ENCODE measurements around the gene M6PR. TPM values are rescaled to one million over a fixed set of nuclear protein-coding genes. Genes with fewer than 3 reads are reported as not detected.
"Not testable (repeated sequence)": the region's sequence is repeated elsewhere in the genome, so short reads cannot be mapped to it uniquely, and the experiment has no call there.

Gene M6PR
- total and polyA plus RNA-seq, 7 experiments from 2014 or later, result 123 to 248 (median 177) TPM

DNA sequence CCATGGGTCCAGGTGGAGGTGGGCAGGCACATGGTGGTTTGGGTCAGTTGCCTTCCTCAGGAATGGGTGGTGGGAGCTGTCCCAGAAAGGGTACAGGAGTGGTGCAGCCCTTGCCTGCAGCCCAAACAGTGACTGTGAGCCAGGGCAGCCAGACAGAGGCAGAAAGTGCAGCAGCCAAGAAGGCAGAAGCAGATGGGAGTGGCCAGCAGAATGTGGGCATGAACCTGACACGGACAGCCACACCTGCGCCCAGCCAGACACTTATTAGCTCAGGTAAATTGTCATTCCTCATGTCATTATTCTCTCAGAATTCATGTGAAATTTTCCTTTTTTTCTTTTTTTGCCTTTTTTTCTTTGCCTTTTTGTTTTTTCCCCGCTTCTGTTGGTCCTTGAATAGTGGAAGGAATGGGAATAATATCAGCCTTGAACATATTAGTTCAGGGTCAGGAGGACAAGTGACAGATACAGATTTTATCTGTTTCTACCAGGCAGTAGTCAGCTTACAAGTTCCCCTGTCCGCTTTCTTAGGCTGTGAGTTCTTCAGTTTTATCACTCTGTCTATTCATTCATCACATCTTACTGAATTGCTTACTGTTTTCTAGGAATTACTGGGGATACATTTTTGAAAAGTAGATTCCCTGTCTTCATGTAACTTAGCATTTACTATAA, 18.7 kb downstream of the M6PR start:
- H3K36me3 Mint-ChIP-seq, result peaks cover 3 to 41% (median 20%) of the 10 kb centered on the region in 5 donors
- H3K27ac Mint-ChIP-seq, result peak overlapping the region in 3 of 9 donors; percentile 7 to 65 (median 32)
- H3K4me3 Mint-ChIP-seq; H3K9me3 Mint-ChIP-seq; H3K9me3 ChIP-seq (ENCODE audit: control insufficient read depth in 2 of 3, low read length in 3 of 3); H3K27ac ChIP-seq (ENCODE audit: low read depth, low read length); ATAC-seq; H3K27me3 ChIP-seq (ENCODE audit: control insufficient read depth in 2 of 2, insufficient read depth in 2 of 2, low read length in 2 of 2); H3K4me1 ChIP-seq (ENCODE audit: control insufficient read depth in 2 of 2, insufficient read depth in 2 of 2, low read length in 2 of 2); intact Hi-C loops (cut with micrococcal nuclease); H3K27me3 Mint-ChIP-seq; H3K4me3 ChIP-seq (ENCODE audit: low read length); H3K4me1 Mint-ChIP-seq; DNase-seq; POLR2A ChIA-PET: not testable (repeated sequence)
- peaks cover 0 to 43% (median 11%) of the 10 kb centered on the region in 3 experiments for H3K36me3 ChIP-seq (ENCODE audit: control insufficient read depth in 2 of 3, insufficient read depth in 3 of 3, low read length in 3 of 3)
- CTCF ChIA-PET, result interaction anchor here (0.6 kb wide), 1 partner anchor 123 kb away, joined by 3 read pairs; no protein-coding TSS in a partner anchor

DNA sequence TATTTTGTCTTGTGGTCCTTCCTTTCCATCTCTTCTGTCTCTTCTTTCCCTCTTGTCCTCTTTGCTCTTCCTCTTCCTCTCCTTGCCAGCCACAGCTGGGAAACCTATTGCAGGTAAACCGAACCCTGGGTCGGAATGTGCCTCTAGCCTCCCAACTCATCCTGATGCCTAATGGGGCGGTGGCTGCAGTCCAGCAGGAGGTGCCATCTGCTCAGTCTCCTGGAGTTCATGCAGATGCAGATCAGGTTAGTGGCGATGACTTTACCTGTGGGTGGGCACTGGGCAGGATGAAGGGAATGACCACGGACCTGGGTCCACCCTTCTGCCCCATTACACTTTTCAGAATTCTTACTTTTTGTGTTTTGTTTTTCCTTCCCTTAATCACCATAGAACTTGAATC, 26.9 kb downstream of the M6PR start:
- H3K9me3 Mint-ChIP-seq, result no peaks in the 10 kb centered on the region
- peak overlapping the region in 1 of 9 donors; percentile 28 for H3K27ac Mint-ChIP-seq
- no peaks in the 10 kb centered on the region for H3K27me3 ChIP-seq (ENCODE audit: control insufficient read depth in 2 of 2, insufficient read depth in 2 of 2, low read length in 2 of 2)
- peaks cover 0 to 4% (median 0%) of the 10 kb centered on the region in 7 donors for H3K4me1 Mint-ChIP-seq
- no peaks in the 10 kb centered on the region for H3K4me1 ChIP-seq (ENCODE audit: control insufficient read depth in 2 of 2, insufficient read depth in 2 of 2, low read length in 2 of 2)
- H3K4me3 ChIP-seq (ENCODE audit: low read length), result no peak overlapping the region
- H3K9me3 ChIP-seq (ENCODE audit: control insufficient read depth in 2 of 3, low read length in 3 of 3), result no peaks in the 10 kb centered on the region
- intact Hi-C loops (cut with micrococcal nuclease), result no loop called here
- peaks cover 0 to 56% (median 0%) of the 10 kb centered on the region in 3 experiments for H3K36me3 ChIP-seq (ENCODE audit: control insufficient read depth in 2 of 3, insufficient read depth in 3 of 3, low read length in 3 of 3)
- H3K4me3 Mint-ChIP-seq, result no peak overlapping the region
- no peaks in the 10 kb centered on the region for H3K27me3 Mint-ChIP-seq
- peaks cover 8 to 28% (median 21%) of the 10 kb centered on the region in 5 donors for H3K36me3 Mint-ChIP-seq
- H3K27ac ChIP-seq (ENCODE audit: low read depth, low read length), result no peak overlapping the region
- ATAC-seq (no peak), DNase-seq (no peak)
- CTCF ChIA-PET, result no interaction called here
- POLR2A ChIA-PET, result no interaction called here

- H3K27me3 Mint-ChIP-seq; H3K9me3 ChIP-seq (ENCODE audit: control insufficient read depth in 2 of 3, low read length in 3 of 3); H3K27ac ChIP-seq (ENCODE audit: low read depth, low read length); H3K4me3 ChIP-seq (ENCODE audit: low read length); DNase-seq; H3K9me3 Mint-ChIP-seq; ATAC-seq; intact Hi-C loops (cut with micrococcal nuclease); H3K27me3 ChIP-seq (ENCODE audit: control insufficient read depth in 2 of 2, insufficient read depth in 2 of 2, low read length in 2 of 2); H3K4me3 Mint-ChIP-seq; H3K4me1 Mint-ChIP-seq; POLR2A ChIA-PET: not testable (repeated sequence)
- Histone ChIP-seq H3K4me1 (ENCODE audit: control insufficient read depth in 2 of 2, insufficient read depth in 2 of 2, low read length in 2 of 2) (peaks cover 13 to 14% of the 10 kb centered on the region in 2 donors), H3K36me3 (ENCODE audit: control insufficient read depth in 2 of 3, insufficient read depth in 3 of 3, low read length in 3 of 3) (peaks cover 0 to 51% (median 0%) of the 10 kb centered on the region in 3 experiments)
- H3K27ac Mint-ChIP-seq, result peak overlapping the region in 1 of 9 donors; percentile 9
- CTCF ChIA-PET, result interaction anchor here (0.9 to 3.1 kb wide), 2 partner anchors 29 to 130 kb away, joined by 3 to 14 read pairs; no protein-coding TSS in a partner anchor
- peaks cover 8 to 28% (median 21%) of the 10 kb centered on the region in 5 donors for H3K36me3 Mint-ChIP-seq
Observed at GRCh38 chr12:8919643-8920042, 29.8 kb downstream of the M6PR start.

- no peak overlapping the region for H3K27ac ChIP-seq (ENCODE audit: low read depth, low read length)
- CTCF ChIA-PET, result interaction anchor here (1.3 to 3.1 kb wide), 2 partner anchors 43 to 131 kb away, joined by 4 to 14 read pairs; no protein-coding TSS in a partner anchor
- H3K27me3 ChIP-seq (ENCODE audit: control insufficient read depth in 2 of 2, insufficient read depth in 2 of 2, low read length in 2 of 2), result no peaks in the 10 kb centered on the region
- Mint-ChIP-seq H3K36me3 (peaks cover 5 to 25% (median 19%) of the 10 kb centered on the region in 5 donors), H3K4me3 (no peak overlapping the region), H3K27me3 (peaks cover 0 to 7% (median 0%) of the 10 kb centered on the region in 5 donors), H3K27ac (no peak overlapping the region), H3K4me1 (peaks cover 7 to 19% (median 15%) of the 10 kb centered on the region in 7 donors), H3K9me3 (no peaks in the 10 kb centered on the region)
- ATAC-seq, result no peak
- no peak overlapping the region for H3K4me3 ChIP-seq (ENCODE audit: low read length)
- intact Hi-C loops (cut with micrococcal nuclease), result no loop called here
- DNase-seq, result no peak
- peaks cover 14 to 25% of the 10 kb centered on the region in 2 donors for H3K4me1 ChIP-seq (ENCODE audit: control insufficient read depth in 2 of 2, insufficient read depth in 2 of 2, low read length in 2 of 2)
- no peaks in the 10 kb centered on the region for H3K9me3 ChIP-seq (ENCODE audit: control insufficient read depth in 2 of 3, low read length in 3 of 3)
- POLR2A ChIA-PET, result interaction anchor here (1.0 kb wide), 1 partner anchor 31 kb away, joined by 3 read pairs; the partner anchor contains the start of gene M6PR
- peaks cover 0 to 36% (median 0%) of the 10 kb centered on the region in 3 experiments for H3K36me3 ChIP-seq (ENCODE audit: control insufficient read depth in 2 of 3, insufficient read depth in 3 of 3, low read length in 3 of 3)
Observed at GRCh38 chr12:8917751-8918150, 31.7 kb downstream of the M6PR start.

- H3K9me3 Mint-ChIP-seq, result no peaks in the 10 kb centered on the region
- H3K4me3 Mint-ChIP-seq, result no peak overlapping the region
- H3K27ac ChIP-seq (ENCODE audit: low read depth, low read length), result no peak overlapping the region
- ChIA-PET POLR2A (interaction anchor here (1.0 kb wide), 1 partner anchor 32 kb away, joined by 3 read pairs; the partner anchor contains the start of gene M6PR), CTCF (interaction anchor here (1.3 to 3.1 kb wide), 2 partner anchors 44 to 132 kb away, joined by 4 to 14 read pairs; no protein-coding TSS in a partner anchor)
- peaks cover 7 to 20% (median 16%) of the 10 kb centered on the region in 7 donors for H3K4me1 Mint-ChIP-seq
- peaks cover 5 to 18% (median 14%) of the 10 kb centered on the region in 5 donors for H3K36me3 Mint-ChIP-seq
- intact Hi-C loops (cut with micrococcal nuclease), result no loop called here
- H3K4me3 ChIP-seq (ENCODE audit: low read length), result no peak overlapping the region
- H3K36me3 ChIP-seq (ENCODE audit: control insufficient read depth in 2 of 3, insufficient read depth in 3 of 3, low read length in 3 of 3), result peaks cover 0 to 29% (median 0%) of the 10 kb centered on the region in 3 experiments
- ATAC-seq (no peak), DNase-seq (no peak)
- H3K4me1 ChIP-seq (ENCODE audit: control insufficient read depth in 2 of 2, insufficient read depth in 2 of 2, low read length in 2 of 2), result peaks cover 14 to 25% of the 10 kb centered on the region in 2 donors
- H3K27ac Mint-ChIP-seq, result no peak overlapping the region
- peaks cover 0 to 10% (median 0%) of the 10 kb centered on the region in 5 donors for H3K27me3 Mint-ChIP-seq
- H3K27me3 ChIP-seq (ENCODE audit: control insufficient read depth in 2 of 2, insufficient read depth in 2 of 2, low read length in 2 of 2), result no peaks in the 10 kb centered on the region
- H3K9me3 ChIP-seq (ENCODE audit: control insufficient read depth in 2 of 3, low read length in 3 of 3), result no peaks in the 10 kb centered on the region
Observed at GRCh38 chr12:8917031-8917430, 32.4 kb downstream of the M6PR start.

DNA sequence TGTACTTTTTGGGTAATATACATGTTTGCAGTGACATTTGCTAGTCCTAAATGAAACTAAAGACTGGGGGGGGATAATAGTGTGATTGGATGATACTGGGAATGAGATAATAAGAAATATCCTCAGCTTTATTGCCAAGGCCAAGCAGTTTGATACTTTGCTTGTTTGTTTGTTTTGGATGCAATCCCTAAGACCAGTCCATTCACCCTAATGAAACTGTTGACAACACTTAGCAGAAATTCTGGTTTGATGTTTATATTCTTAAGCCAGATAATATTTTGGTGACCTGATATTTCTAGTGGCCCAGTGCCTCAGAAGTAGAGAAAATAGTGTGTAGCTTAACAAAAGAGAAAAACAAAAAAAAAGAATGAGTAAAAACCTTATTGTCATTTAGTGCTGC, 33.3 kb downstream of the M6PR start:
- Mint-ChIP-seq H3K4me3 (no peak overlapping the region), H3K36me3 (peaks cover 5 to 14% (median 10%) of the 10 kb centered on the region in 5 donors), H3K27ac (no peak overlapping the region), H3K27me3 (peaks cover 0 to 16% (median 0%) of the 10 kb centered on the region in 5 donors), H3K4me1 (peaks cover 7 to 20% (median 16%) of the 10 kb centered on the region in 7 donors), H3K9me3 (no peaks in the 10 kb centered on the region)
- H3K27me3 ChIP-seq (ENCODE audit: control insufficient read depth in 2 of 2, insufficient read depth in 2 of 2, low read length in 2 of 2), result no peaks in the 10 kb centered on the region
- intact Hi-C loops (cut with micrococcal nuclease), result no loop called here
- ChIA-PET CTCF (interaction anchor here (0.6 kb wide), 1 partner anchor 11 kb away, joined by 3 read pairs; no protein-coding TSS in a partner anchor), POLR2A (interaction anchor here (0.6 kb wide), 1 partner anchor 960 kb away, joined by 3 read pairs; no protein-coding TSS in a partner anchor)
- H3K4me1 ChIP-seq (ENCODE audit: control insufficient read depth in 2 of 2, insufficient read depth in 2 of 2, low read length in 2 of 2), result peaks cover 14 to 25% of the 10 kb centered on the region in 2 donors
- DNase-seq (no peak), ATAC-seq (no peak)
- H3K4me3 ChIP-seq (ENCODE audit: low read length), result no peak overlapping the region
- no peak overlapping the region for H3K27ac ChIP-seq (ENCODE audit: low read depth, low read length)
- H3K36me3 ChIP-seq (ENCODE audit: control insufficient read depth in 2 of 3, insufficient read depth in 3 of 3, low read length in 3 of 3), result peaks cover 0 to 21% (median 0%) of the 10 kb centered on the region in 3 experiments
- no peaks in the 10 kb centered on the region for H3K9me3 ChIP-seq (ENCODE audit: control insufficient read depth in 2 of 3, low read length in 3 of 3)
